WERI-Rb-1 (cell line): ENCODE measurements around the gene MYOM3.

Experiments used
- DNase-seq: peaks from one replicate; pipeline ENCODE4 v3.0.0-alpha.2; 2020
- H3K27ac ChIP-seq: fragments of 250-450 bp; sonication (Bioruptor Pico); 2 replicates; pipeline ENCODE4 v1.5.1; 2020; ENCODE audit warnings: mild to moderate bottlenecking, moderate library complexity
- H3K27me3 ChIP-seq: fragments of 250-450 bp; sonication (Bioruptor Pico); 2 replicates; pipeline ENCODE4 v1.5.1; 2021; ENCODE audit warnings: mild to moderate bottlenecking, low read depth, moderate library complexity; ENCODE audit not compliant: insufficient read depth, severe bottlenecking
- H3K36me3 ChIP-seq: fragments of 250-450 bp; sonication (Bioruptor Pico); 2 replicates; pipeline ENCODE4 v1.5.1; 2020; ENCODE audit warnings: mild to moderate bottlenecking, moderate library complexity
- H3K4me3 ChIP-seq: 2 replicates; pipeline ENCODE4 v1.5.1; 2011; ENCODE audit warnings: low read depth, mild to moderate bottlenecking, control low read depth, low read length
- H3K9me3 ChIP-seq: fragments of 250-450 bp; sonication (Bioruptor Pico); 2 replicates; pipeline ENCODE4 v1.5.1; 2021; ENCODE audit warnings: mild to moderate bottlenecking, moderate library complexity; ENCODE audit not compliant: severe bottlenecking
- TF ChIP-seq, protein P1 (sequence below): IDR thresholded peaks from 2 replicates; pipeline ENCODE4 v1.5.1; 2011; ENCODE audit warnings: low read depth, mild to moderate bottlenecking, control low read depth, inconsistent platforms, low read length

Gene MYOM3

DNA sequence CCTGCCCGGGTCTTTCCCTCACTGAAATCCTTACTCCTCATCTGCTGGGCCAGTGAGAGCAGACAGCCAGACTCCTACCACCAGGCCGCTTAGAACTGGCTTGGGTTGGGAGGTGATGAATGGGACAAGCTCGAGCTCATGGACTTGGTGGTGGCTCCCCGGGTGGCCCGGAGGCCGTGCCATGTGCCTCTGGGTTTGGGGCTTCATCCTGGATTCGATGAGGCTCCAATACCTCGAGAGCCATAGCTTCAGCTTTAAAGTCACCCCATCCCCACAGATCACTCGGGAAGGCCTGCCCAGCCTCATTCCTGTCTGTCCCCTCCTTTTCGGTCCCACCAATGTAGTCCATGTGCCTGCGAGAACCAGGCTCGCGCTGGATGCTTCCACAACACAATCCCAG is 51.5 kb downstream of the MYOM3 start:
- DNase-seq, result no peak
- H3K36me3 ChIP-seq, result no peaks in the 10 kb centered on the region
- peaks cover 6% of the 10 kb centered on the region for H3K9me3 ChIP-seq
- H3K27ac ChIP-seq, result no peak overlapping the region
- no peak overlapping the region for H3K4me3 ChIP-seq
- H3K27me3 ChIP-seq, result no peaks in the 10 kb centered on the region
- TF ChIP-seq, protein P1, sequence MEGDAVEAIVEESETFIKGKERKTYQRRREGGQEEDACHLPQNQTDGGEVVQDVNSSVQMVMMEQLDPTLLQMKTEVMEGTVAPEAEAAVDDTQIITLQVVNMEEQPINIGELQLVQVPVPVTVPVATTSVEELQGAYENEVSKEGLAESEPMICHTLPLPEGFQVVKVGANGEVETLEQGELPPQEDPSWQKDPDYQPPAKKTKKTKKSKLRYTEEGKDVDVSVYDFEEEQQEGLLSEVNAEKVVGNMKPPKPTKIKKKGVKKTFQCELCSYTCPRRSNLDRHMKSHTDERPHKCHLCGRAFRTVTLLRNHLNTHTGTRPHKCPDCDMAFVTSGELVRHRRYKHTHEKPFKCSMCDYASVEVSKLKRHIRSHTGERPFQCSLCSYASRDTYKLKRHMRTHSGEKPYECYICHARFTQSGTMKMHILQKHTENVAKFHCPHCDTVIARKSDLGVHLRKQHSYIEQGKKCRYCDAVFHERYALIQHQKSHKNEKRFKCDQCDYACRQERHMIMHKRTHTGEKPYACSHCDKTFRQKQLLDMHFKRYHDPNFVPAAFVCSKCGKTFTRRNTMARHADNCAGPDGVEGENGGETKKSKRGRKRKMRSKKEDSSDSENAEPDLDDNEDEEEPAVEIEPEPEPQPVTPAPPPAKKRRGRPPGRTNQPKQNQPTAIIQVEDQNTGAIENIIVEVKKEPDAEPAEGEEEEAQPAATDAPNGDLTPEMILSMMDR, result no peak

DNA sequence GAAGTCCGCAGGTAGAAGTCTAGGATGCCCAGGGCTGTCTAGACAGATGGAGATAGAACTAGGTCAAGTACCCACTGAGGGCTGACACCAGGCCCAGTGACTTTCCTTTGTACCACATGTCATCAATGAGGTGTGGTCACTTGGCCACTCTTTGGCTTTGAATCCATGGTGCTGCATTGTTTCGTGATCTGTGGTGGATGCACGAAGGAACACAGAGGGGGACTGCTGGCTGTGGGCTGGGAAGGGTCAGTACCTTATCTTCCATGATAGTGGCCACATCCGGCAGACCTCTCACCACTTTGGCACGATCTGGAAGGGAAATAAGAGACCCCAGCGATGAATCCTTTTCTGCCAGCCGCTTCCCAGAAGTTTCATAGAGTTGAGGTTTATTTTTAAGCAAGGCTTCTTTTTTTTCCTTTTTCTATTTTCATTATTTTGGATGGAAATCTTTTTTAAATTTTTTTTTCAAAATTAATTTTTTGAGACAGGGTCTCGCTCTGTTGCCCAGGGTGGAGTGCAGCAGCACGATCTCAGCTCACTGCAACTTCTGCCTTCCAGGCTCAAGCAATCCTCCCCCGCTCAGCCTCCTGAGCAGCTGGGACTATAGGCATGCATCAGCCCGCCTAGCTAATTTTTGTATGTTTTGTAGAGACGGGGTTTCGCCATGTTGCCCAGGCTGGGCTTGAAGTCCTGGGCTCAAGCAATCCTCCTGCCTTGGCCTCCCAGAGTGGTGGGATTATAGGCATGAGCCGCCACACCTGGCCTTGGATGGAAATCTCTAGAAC is 53.1 kb downstream of the MYOM3 start:
- no peaks in the 10 kb centered on the region for H3K27me3 ChIP-seq
- no peak overlapping the region for H3K27ac ChIP-seq
- TF ChIP-seq, protein P1, result no peak
- no peaks in the 10 kb centered on the region for H3K36me3 ChIP-seq
- peaks cover 6% of the 10 kb centered on the region for H3K9me3 ChIP-seq
- no peak for DNase-seq
- H3K4me3 ChIP-seq, result no peak overlapping the region

DNA sequence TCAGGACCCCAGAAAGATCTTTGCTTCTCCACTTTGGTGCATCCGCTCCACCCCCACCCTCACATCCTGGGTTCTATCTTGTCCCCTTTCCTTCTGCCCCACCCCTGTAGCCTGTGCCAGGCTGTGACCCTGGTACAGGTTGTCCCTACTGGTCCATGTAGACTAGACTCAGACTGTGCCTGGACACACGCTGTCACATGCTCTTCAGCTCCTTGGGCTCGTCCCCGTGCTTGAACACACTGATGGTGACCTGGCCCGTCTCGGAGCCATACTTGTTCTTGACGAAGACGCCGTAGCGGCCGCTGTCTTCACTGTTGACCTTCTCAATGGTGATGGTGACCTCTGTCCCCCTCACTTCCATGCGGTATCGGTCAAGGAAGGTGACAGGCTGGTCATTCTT is 54.8 kb downstream of the MYOM3 start:
- no peaks in the 10 kb centered on the region for H3K36me3 ChIP-seq
- no peak overlapping the region for H3K4me3 ChIP-seq
- no peak for DNase-seq
- TF ChIP-seq, protein P1, result no peak
- peaks cover under 1% of the 10 kb centered on the region for H3K9me3 ChIP-seq
- no peaks in the 10 kb centered on the region for H3K27me3 ChIP-seq
- no peak overlapping the region for H3K27ac ChIP-seq

DNA sequence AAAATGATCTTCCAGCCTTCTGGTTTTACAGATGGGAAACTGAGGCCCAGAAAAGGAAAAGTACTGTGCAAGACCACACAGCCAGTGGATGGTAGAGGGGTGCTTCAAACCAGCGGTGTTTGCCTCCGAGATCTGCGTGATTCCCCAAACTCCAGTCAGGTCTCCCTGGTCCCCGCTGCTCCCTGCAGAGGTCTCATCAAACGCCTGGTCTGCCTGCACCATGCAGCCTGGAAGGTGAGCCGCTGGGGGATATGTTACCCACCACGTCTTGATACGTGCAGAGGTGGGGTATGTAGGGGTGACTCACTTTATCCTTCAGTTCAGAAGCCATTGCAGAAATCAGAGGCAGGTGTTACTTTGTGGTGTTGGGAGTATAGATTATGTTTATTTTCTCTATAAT is 56.3 kb downstream of the MYOM3 start:
- TF ChIP-seq, protein P1, result no peak
- Histone ChIP-seq H3K27me3 (no peaks in the 10 kb centered on the region), H3K27ac (no peak overlapping the region), H3K36me3 (no peaks in the 10 kb centered on the region), H3K9me3 (no peaks in the 10 kb centered on the region), H3K4me3 (no peak overlapping the region)
- DNase-seq, result no peak

DNA sequence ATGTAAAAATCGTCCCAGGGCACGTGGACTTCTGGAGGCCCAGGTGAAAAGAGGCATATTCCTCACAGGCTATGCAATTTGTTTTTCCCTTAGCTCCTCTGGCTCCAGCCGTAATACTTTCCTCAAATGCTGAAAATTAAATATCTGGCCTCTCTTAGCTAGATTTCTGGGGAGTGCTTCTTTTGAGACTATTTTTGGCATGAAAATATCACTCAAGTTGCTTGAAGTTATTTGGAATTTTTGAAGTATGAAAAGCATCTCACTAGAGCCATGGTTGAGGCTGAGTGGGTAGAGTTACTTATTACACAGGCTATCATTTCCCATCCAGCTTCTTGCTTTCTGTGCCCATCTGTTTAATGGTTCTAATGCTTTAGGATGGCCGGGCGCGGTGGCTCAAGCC is 59.7 kb downstream of the MYOM3 start:
- TF ChIP-seq, protein P1, result no peak

More for the DNA sequence above, 59.7 kb downstream of the MYOM3 start:
- Histone ChIP-seq H3K27me3 (no peaks in the 10 kb centered on the region), H3K36me3 (no peaks in the 10 kb centered on the region), H3K27ac (no peak overlapping the region), H3K9me3 (no peaks in the 10 kb centered on the region), H3K4me3 (no peak overlapping the region)
- DNase-seq, result no peak
